ENCODE data around the gene NAGK. TPM values are rescaled to one million over a fixed set of nuclear protein-coding genes. Genes with fewer than 3 reads are reported as not detected.
"Not testable (repeated sequence)": the region's sequence is repeated elsewhere in the genome, so short reads cannot be mapped to it uniquely, and the experiment has no call there.

Gene NAGK
- total RNA-seq, 1 donor from 2014 or later = 157 TPM

- DNase-seq (ENCODE audit: extremely low spot score, unreplicated experiment) = no peak
- H3K27me3 Mint-ChIP-seq (ENCODE audit: unreplicated experiment) = peaks cover 10% of the 10 kb centered on the region
- TF ChIP-seq, protein P1, sequence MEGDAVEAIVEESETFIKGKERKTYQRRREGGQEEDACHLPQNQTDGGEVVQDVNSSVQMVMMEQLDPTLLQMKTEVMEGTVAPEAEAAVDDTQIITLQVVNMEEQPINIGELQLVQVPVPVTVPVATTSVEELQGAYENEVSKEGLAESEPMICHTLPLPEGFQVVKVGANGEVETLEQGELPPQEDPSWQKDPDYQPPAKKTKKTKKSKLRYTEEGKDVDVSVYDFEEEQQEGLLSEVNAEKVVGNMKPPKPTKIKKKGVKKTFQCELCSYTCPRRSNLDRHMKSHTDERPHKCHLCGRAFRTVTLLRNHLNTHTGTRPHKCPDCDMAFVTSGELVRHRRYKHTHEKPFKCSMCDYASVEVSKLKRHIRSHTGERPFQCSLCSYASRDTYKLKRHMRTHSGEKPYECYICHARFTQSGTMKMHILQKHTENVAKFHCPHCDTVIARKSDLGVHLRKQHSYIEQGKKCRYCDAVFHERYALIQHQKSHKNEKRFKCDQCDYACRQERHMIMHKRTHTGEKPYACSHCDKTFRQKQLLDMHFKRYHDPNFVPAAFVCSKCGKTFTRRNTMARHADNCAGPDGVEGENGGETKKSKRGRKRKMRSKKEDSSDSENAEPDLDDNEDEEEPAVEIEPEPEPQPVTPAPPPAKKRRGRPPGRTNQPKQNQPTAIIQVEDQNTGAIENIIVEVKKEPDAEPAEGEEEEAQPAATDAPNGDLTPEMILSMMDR (IDR thresholded peaks at IDR 0.05) = peak; percentile 73
- no peaks in the 10 kb centered on the region for H3K36me3 Mint-ChIP-seq (ENCODE audit: unreplicated experiment)
- H3K4me1 Mint-ChIP-seq (ENCODE audit: unreplicated experiment) = peaks cover 10% of the 10 kb centered on the region
- H3K9me3 Mint-ChIP-seq (ENCODE audit: unreplicated experiment) = peaks cover 9% of the 10 kb centered on the region
- H3K4me3 Mint-ChIP-seq (ENCODE audit: unreplicated experiment) = no peak overlapping the region
- H3K27ac Mint-ChIP-seq (ENCODE audit: unreplicated experiment) = no peak overlapping the region
Observed at GRCh38 chr2:71100195-71100964, 31.9 kb downstream of the NAGK start.

DNA sequence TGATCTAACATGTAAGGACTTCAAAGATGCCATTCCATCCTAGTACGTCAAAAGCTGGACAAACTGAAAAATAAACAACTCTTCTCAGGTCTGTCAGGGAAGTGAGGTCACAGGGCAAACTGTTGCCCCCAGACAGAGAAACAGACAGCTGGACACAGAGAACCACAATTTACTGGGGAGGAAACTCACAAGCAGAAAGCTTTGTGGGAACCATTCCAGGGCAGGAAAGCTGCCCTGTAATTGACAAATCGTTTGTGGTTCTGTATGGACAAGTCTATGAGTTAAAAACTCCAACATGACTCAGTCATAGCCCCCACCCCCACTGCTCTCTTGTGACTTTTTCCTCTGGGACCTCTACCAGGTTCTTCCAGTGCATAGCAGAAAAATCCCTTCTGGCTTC lies 33.2 kb downstream of the NAGK start:
- H3K4me3 Mint-ChIP-seq (ENCODE audit: unreplicated experiment) = no peak overlapping the region

DNA sequence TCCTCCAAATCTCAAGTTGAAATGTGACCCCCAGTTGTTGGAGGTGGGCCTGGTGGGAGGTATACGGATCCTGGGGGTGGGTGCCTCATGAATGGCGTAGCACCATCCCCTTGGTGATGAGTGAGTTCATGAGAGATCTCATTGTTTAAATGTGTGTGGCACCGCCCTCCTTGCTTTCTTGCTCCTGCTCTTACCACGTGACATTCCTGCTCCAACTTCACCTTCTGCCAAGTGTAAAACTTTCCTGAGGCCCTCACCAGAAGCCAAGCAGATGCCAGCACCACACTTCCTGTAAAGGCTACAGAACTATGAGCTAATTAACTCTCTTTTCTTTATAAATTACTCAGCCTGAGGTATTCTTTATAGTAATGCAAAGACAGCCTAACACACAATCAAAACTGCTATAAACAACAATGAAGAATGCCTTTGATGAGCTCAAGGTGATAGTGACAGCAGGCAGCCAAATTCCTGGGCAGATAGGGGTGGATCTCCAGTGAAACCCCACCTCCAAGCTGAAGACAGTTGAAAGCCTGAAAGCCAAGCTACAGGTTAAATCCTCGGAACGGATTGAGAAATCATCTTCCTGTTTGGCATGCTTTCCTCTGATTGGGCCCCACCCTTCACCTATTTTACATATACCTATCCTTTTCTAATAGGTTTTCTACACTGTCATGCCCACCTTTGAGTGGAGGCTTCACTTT lies 34.7 kb downstream of the NAGK start:
- TF ChIP-seq, protein P1 (IDR thresholded peaks at IDR 0.05) = no peak
- no peak for DNase-seq (ENCODE audit: extremely low spot score, unreplicated experiment)
- Mint-ChIP-seq H3K9me3 (ENCODE audit: unreplicated experiment) (peaks cover 10% of the 10 kb centered on the region), H3K27me3 (ENCODE audit: unreplicated experiment) (peaks cover 6% of the 10 kb centered on the region), H3K27ac (ENCODE audit: unreplicated experiment) (no peak overlapping the region), H3K36me3 (ENCODE audit: unreplicated experiment) (peaks cover 2% of the 10 kb centered on the region), H3K4me3 (ENCODE audit: unreplicated experiment) (no peak overlapping the region), H3K4me1 (ENCODE audit: unreplicated experiment) (peaks cover 10% of the 10 kb centered on the region)

More for the DNA sequence above, 33.2 kb downstream of the NAGK start:
- TF ChIP-seq, protein P1 (IDR thresholded peaks at IDR 0.05) = no peak
- H3K27ac Mint-ChIP-seq (ENCODE audit: unreplicated experiment) = peak overlapping the region; percentile 38
- H3K4me1 Mint-ChIP-seq (ENCODE audit: unreplicated experiment) = peaks cover 10% of the 10 kb centered on the region
- no peak for DNase-seq (ENCODE audit: extremely low spot score, unreplicated experiment)
- peaks cover 9% of the 10 kb centered on the region for H3K27me3 Mint-ChIP-seq (ENCODE audit: unreplicated experiment)
- H3K36me3 Mint-ChIP-seq (ENCODE audit: unreplicated experiment) = no peaks in the 10 kb centered on the region
- H3K9me3 Mint-ChIP-seq (ENCODE audit: unreplicated experiment) = peaks cover 10% of the 10 kb centered on the region

- H3K4me1 Mint-ChIP-seq (ENCODE audit: unreplicated experiment) = peaks cover 10% of the 10 kb centered on the region
- H3K27me3 Mint-ChIP-seq (ENCODE audit: unreplicated experiment) = peaks cover 6% of the 10 kb centered on the region
- H3K27ac Mint-ChIP-seq (ENCODE audit: unreplicated experiment) = no peak overlapping the region
- no peak overlapping the region for H3K4me3 Mint-ChIP-seq (ENCODE audit: unreplicated experiment)
- H3K36me3 Mint-ChIP-seq (ENCODE audit: unreplicated experiment) = peaks cover 8% of the 10 kb centered on the region
- H3K9me3 Mint-ChIP-seq (ENCODE audit: unreplicated experiment) = peaks cover 10% of the 10 kb centered on the region
- TF ChIP-seq, protein P1 (IDR thresholded peaks at IDR 0.05) = no peak
- DNase-seq (ENCODE audit: extremely low spot score, unreplicated experiment) = no peak
Observed at GRCh38 chr2:71103809-71104208, 35.4 kb downstream of the NAGK start.

GRCh38 chr2:71106463-71106862 lies 38.0 kb downstream of the NAGK start:
- H3K4me1 Mint-ChIP-seq (ENCODE audit: unreplicated experiment); H3K27ac Mint-ChIP-seq (ENCODE audit: unreplicated experiment); H3K4me3 Mint-ChIP-seq (ENCODE audit: unreplicated experiment); DNase-seq (ENCODE audit: extremely low spot score, unreplicated experiment); H3K27me3 Mint-ChIP-seq (ENCODE audit: unreplicated experiment): not testable (repeated sequence)
- H3K9me3 Mint-ChIP-seq (ENCODE audit: unreplicated experiment) = peaks cover 10% of the 10 kb centered on the region
- H3K36me3 Mint-ChIP-seq (ENCODE audit: unreplicated experiment) = peaks cover 25% of the 10 kb centered on the region

All from osteocyte (in vitro differentiated cells).